NCI-H2107 (cell line): ENCODE results near the gene DCTN2.
"Not testable (repeated sequence)": the region's sequence is repeated elsewhere in the genome, so short reads cannot be mapped to it uniquely, and the experiment has no call there.

Experiments used
- DNase-seq: peaks from one replicate; lab custom pipeline; 2025; lab: John Stamatoyannopoulos, UW

The DCTN2 gene

DNA sequence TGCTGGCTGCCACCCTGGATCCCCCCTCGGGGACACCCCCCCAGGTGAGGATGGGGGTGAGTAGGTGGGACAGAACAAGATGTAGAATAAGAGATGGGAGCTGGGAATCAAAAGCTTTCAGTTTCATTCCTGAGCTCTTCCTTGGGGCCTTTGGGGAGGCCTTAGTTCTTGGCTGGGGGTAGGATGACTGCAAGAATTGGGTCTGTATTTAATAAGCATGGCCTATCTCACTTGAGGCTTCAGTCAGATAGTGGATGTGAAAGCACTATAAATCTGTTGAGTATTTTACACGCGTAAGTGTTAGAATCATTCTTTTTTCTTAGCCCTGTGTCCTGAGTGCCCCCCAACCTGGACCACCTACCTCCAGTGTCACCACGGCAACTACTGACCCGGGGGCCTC lies 19.8 kb downstream of the DCTN2 start:
- no peak for DNase-seq

- DNase-seq, result no peak
Measured at GRCh38 chr12:57526477-57527126, 20.4 kb downstream of the DCTN2 start.

GRCh38 chr12:57525615-57526383 lies 21.2 kb downstream of the DCTN2 start:
- no peak for DNase-seq

DNA sequence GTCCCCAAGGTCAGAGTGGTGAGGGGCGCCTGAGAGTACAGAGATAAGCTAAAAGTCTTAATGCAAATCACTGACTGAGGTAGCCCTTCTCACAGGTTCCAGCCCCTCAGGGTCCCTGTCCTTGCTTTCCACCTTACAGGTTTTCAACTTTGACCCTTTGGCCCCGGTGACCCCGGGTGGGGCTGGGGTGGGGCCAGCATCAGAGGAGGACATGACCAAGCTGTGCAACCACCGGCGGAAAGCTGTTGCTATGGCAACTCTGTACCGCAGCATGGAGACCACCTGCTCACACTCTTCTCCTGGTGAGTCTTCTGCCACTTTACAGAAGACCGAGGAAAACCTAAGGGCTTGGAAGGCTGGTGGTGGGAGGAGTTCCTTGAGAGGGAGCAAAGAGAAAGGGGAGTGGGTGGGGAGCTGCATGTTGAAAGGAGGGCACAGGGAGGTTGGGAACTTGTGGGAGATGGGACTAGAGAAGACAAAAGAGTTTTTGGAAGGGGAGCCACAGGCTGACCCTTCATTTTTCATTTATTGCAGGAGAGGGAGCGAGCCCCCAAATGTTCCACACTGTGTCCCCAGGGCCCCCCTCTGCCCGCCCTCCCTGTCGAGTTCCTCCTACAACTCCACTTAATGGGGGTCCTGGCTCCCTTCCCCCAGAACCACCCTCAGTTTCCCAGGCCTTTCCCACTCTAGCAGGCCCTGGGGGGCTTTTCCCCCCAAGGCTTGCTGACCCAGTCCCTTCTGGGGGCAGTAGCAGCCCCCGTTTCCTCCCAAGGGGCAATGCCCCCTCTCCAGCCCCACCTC lies 22.0 kb downstream of the DCTN2 start:
- DNase-seq, result no peak

- DNase-seq, result no peak
Measured at GRCh38 chr12:57523706-57524614, 23.0 kb downstream of the DCTN2 start.

DNA sequence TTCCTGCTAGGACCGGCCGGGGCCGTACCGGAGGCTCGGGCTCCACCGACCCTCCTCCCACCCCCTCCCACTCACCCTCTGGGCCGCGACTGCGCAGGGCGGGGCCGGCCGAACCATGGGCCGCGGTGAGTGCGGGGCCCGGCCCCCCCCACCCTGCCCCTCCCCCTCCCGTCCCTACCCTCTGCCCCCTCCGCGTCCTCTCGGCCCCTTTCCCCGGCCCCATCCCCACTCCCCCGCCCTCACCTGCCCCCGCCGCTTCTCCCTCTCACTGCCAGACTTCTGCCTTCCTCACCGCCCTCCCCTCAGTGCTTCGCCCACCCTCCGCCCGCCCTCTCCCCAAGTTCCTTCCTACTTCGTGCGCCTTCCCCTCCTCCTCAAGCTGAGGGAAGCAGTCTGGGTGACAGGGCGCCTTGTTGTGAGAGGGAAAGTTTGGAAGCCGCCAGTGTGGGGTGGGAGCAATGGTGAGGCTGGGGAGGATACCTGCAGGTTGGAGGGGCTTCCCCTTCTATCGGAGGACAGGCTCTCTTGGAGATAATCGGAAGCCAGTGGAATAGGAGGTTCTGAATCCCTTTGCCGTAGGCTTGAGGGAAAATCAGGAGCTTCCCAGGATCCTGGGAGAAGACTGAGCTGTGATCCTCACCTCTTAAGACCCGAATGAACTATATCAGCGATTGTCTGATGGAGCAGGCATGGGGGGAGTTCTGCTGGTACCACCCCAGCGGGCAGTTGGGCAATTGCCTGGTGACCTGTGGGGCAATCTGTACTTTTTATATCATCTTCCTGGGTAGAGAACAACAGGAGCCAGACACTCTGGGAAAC lies 23.9 kb downstream of the DCTN2 start:
- DNase-seq, result no peak

DNA sequence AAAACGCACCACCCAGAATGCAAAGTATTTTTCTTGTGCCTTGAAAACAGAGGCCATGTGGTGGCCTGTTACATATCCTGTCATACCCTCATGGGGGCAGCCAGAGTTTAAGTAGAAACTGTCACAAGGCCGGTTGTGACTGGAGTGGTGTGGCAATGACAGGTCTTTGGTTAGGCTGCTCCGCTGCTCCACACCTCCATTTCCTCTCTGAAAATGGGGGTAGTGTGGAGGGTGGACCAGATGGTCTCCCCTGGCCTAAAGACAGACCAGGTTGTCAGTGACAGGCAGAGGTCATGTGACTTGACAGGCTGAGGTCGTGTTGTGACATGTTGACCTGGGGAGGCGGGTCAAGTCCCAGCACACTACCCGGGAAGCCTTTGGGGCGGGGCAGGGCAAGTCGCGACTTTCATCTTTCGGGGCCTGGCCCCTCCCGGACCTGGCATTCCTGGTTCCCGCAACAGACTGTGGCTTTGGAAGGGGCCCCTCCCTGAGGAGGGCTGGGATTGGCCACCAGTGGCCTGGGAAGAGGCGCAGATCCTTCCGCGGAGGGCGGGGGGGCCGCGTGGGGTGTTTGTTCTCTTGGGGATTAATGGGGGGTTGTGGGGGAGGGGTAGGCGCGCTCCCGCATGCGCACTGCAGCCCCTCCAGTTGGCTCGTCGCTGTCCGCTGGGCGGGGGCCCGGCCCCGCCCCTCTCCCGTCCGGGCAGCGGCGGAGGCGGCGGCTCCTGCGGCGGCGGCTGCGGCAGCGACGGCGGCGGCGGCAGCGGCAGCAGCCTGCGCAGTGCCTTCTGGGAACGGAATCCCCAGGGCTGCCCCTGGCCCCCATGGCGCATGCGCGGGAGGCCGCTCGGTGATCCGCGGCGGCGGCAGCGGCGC lies 24.7 kb downstream of the DCTN2 start, which contains the start of gene MBD6:
TSS of gene MBD6 (plus strand) at position 814 of the 876 bp plus-strand sequence. CDS start 1,480 bp downstream, outside the sequence.
- peak; percentile 95 for DNase-seq

- DNase-seq, result no peak
Measured at GRCh38 chr12:57521525-57522010, 25.4 kb downstream of the DCTN2 start.

GRCh38 chr12:57520053-57520818 lies 26.8 kb downstream of the DCTN2 start, which contains the start of gene DDIT3:
TSS of gene DDIT3 (minus strand) at chr12:57520514. CDS start at chr12:57517406, 3,108 bp downstream.
- DNase-seq, result peak; percentile 99

GRCh38 chr12:57519796-57520052 lies 27.3 kb downstream of the DCTN2 start:
- DNase-seq, result no peak

DNA sequence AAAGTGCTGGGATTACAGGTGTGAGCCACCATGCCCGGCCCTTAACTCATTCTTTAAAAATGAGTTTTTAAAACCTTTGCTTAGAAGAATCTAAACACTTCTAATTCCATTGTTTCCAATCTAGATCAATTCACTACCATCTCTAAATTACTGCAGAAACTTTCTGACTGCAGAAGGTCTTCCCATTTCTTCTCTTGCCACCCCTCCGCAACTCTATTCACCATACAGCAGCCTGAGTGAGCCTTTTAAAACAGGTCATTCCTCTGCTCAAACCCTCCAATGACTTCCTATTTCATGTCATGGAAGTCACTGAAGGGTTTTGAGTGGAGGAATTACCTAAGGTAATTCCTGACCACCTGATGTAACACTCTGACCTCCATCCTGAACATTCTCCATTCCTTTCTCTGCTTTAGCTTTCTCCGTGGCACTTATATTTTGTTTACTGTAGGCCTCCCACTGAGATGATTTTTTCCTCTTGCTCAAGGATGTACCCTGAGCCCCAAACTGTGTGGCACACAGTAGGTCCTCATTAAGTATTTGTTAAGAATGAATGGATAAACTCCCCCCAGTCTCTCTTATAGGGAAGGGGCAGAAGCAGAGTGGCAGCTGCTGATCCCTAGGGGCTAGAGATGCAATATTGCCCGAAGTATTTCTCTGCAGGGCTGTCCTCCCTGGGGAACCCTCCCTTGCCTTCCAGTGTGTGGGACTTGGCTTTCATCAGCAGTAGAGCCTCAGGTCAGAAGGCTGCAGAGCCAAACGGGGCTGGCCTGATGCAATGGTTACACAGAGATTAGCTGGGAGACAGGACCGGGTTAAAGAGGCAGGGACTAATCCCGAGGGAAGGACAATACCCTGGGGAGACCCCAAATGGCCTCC lies 27.8 kb downstream of the DCTN2 start:
- no peak for DNase-seq

- no peak for DNase-seq
Measured at GRCh38 chr12:57518176-57518919, 28.6 kb downstream of the DCTN2 start.

DNA sequence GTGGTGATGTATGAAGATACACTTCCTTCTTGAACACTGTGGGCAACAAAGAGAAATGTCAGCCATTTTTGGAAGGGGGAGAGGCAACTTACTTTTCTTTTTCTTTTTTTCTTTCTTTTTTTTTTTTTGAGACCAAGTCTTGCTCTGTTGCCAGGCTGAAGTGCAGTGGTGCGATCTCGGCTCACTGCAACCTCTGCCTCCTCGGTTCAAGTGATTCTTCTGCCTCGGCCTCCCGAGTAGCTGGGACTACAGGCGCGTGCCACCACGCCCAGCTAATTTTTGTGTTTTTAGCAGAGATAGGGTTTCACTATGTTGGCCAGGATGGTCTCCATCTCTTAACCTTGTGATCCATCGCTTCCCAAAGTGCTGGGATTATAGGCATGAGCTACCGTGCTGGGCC lies 29.3 kb downstream of the DCTN2 start:
- DNase-seq, result not testable (repeated sequence)

DNA sequence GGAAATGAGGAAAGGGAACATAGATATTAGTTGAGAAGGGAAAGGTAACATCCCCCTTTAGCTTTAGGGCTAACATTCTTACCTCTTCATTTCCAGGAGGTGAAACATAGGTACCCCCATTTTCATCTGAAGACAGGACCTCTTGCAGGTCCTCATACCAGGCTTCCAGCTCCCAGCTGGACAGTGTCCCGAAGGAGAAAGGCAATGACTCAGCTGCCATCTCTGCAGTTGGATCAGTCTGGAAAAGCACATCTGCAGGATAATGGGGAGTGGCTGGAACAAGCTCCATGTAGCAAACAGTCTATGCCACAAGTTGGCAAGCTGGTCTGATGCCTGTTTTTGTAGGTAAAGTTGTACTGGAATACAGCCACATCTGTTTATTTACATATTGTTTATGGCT lies 29.8 kb downstream of the DCTN2 start:
- no peak for DNase-seq

- DNase-seq, result no peak
Measured at GRCh38 chr12:57516617-57517153, 30.3 kb downstream of the DCTN2 start.

GRCh38 chr12:57515934-57516541 lies 31.0 kb downstream of the DCTN2 start:
- DNase-seq, result no peak
